Activated B cell treated with CpG ODN at 0.5 μM for 24 hours (primary cell): ENCODE results near the gene CSNK1A1L. TPM values are rescaled to one million over a fixed set of nuclear protein-coding genes. Genes with fewer than 3 reads are reported as not detected.

Experiments
- ATAC-seq: fragments of 200-7000 bp; cut with Tn5 transposase; one replicate; pipeline ENCODE4 v1.10.0; 2021; ENCODE audit warnings: low read depth, mild to moderate bottlenecking, moderate library complexity
- CTCF ChIA-PET: fragments of 350-600 bp; sonication (Branson Sonifier 250); formaldehyde crosslinking; loops from one replicate; lab custom pipeline; 2021; ENCODE audit warnings: antibody characterized with exemption; lab: Charles Lee
- POLR2A ChIA-PET: fragments of 350-600 bp; sonication (Branson Sonifier 250); formaldehyde crosslinking; loops from one replicate; lab custom pipeline; 2021; ENCODE audit warnings: antibody characterized with exemption; lab: Charles Lee
- DNase-seq: peaks from one replicate; pipeline ENCODE4 v3.0.0; 2022
- H3K27ac Mint-ChIP-seq: one replicate; pipeline ENCODE4 v1.8.0; 2020; ENCODE audit warnings: mixed read lengths
- H3K27me3 Mint-ChIP-seq: one replicate; pipeline ENCODE4 v1.8.0; 2021; ENCODE audit warnings: mixed read lengths
- H3K36me3 Mint-ChIP-seq: one replicate; pipeline ENCODE4 v1.8.0; 2021; ENCODE audit warnings: low read depth, mixed read lengths
- H3K4me1 Mint-ChIP-seq: one replicate; pipeline ENCODE4 v1.8.0; 2021; ENCODE audit warnings: mixed read lengths
- H3K4me3 Mint-ChIP-seq: one replicate; pipeline ENCODE4 v1.8.0; 2020; ENCODE audit warnings: mild to moderate bottlenecking, mixed read lengths
- H3K9me3 Mint-ChIP-seq: one replicate; pipeline ENCODE4 v1.8.0; 2020; ENCODE audit warnings: mixed read lengths
- CTCF ChIP-seq: fragments of 200-600 bp; IDR thresholded peaks from one replicate; pipeline ENCODE4 v1.8.0; 2022; ENCODE audit warnings: antibody characterized with exemption, mild to moderate bottlenecking
- intact Hi-C: fragments of 100-400 bp; cut with micrococcal nuclease; formaldehyde crosslinking; loops from one replicate; pipeline ENCODE4 v1.15.1; 2024
- total RNA-seq: library from RNA; stranded (reverse); gene quantifications from 2 replicates; pipeline ENCODE4 v1.2.3, GENCODE V29; 2022

CSNK1A1L gene
- total RNA-seq, result not detected in 2 replicates

- Mint-ChIP-seq H3K9me3 (no peaks in the 10 kb centered on the region), H3K36me3 (no peaks in the 10 kb centered on the region), H3K4me1 (no peaks in the 10 kb centered on the region), H3K27me3 (no peaks in the 10 kb centered on the region), H3K27ac (no peak within 1 kb of the TSS), H3K4me3 (no peak within 1 kb of the TSS)
- ChIA-PET POLR2A (no interaction called here), CTCF (no interaction called here)
- no peak for TF ChIP-seq CTCF
- intact Hi-C loops, result no loop called here
- ATAC-seq (no peak), DNase-seq (no peak)
Observed at GRCh38 chr13:37105251-37105714, at the start of gene CSNK1A1L. TSS of gene CSNK1A1L (minus strand) at chr13:37105664. CDS start at chr13:37105256, 408 bp downstream.

GRCh38 chr13:37149380-37149779, 43.9 kb upstream of the CSNK1A1L start:
- no peak for ATAC-seq
- no peak for TF ChIP-seq CTCF
- Mint-ChIP-seq H3K27me3 (no peaks in the 10 kb centered on the region), H3K4me1 (no peaks in the 10 kb centered on the region), H3K36me3 (no peaks in the 10 kb centered on the region), H3K27ac (no peak overlapping the region), H3K4me3 (no peak overlapping the region), H3K9me3 (no peaks in the 10 kb centered on the region)
- intact Hi-C loops, result no loop called here
- ChIA-PET POLR2A (no interaction called here), CTCF (no interaction called here)
- no peak for DNase-seq

- intact Hi-C loops, result no loop called here
- POLR2A ChIA-PET, result no interaction called here
Observed at GRCh38 chr13:37148501-37148900, 43.0 kb upstream of the CSNK1A1L start.

GRCh38 chr13:37144661-37145060, 39.2 kb upstream of the CSNK1A1L start:
- no peak for DNase-seq
- TF ChIP-seq CTCF, result no peak
- H3K27ac Mint-ChIP-seq, result no peak overlapping the region
- no peak for ATAC-seq
- intact Hi-C loops, result no loop called here
- H3K27me3 Mint-ChIP-seq, result no peaks in the 10 kb centered on the region
- H3K4me3 Mint-ChIP-seq, result no peak overlapping the region
- CTCF ChIA-PET, result no interaction called here
- H3K4me1 Mint-ChIP-seq, result no peaks in the 10 kb centered on the region
- H3K36me3 Mint-ChIP-seq, result no peaks in the 10 kb centered on the region
- POLR2A ChIA-PET, result no interaction called here
- H3K9me3 Mint-ChIP-seq, result no peaks in the 10 kb centered on the region

More at GRCh38 chr13:37148501-37148900, 43.0 kb upstream of the CSNK1A1L start:
- TF ChIP-seq CTCF, result no peak
- Mint-ChIP-seq H3K4me3 (no peak overlapping the region), H3K27me3 (no peaks in the 10 kb centered on the region), H3K27ac (no peak overlapping the region), H3K4me1 (no peaks in the 10 kb centered on the region), H3K9me3 (no peaks in the 10 kb centered on the region), H3K36me3 (no peaks in the 10 kb centered on the region)
- CTCF ChIA-PET, result no interaction called here
- no peak for ATAC-seq
- no peak for DNase-seq

GRCh38 chr13:37143911-37144310, 38.4 kb upstream of the CSNK1A1L start:
- ChIA-PET POLR2A (no interaction called here), CTCF (no interaction called here)
- Mint-ChIP-seq H3K4me1 (no peaks in the 10 kb centered on the region), H3K27me3 (no peaks in the 10 kb centered on the region), H3K36me3 (no peaks in the 10 kb centered on the region), H3K4me3 (no peak overlapping the region), H3K27ac (no peak overlapping the region), H3K9me3 (no peaks in the 10 kb centered on the region)
- TF ChIP-seq CTCF, result no peak
- intact Hi-C loops, result no loop called here
- DNase-seq, result no peak
- no peak for ATAC-seq
